Keratinocyte (primary cell): ENCODE data around the gene CDH15.

Experiments
- CTCF ChIP-seq, 3 experiments: IDR thresholded peaks in 1 of 3; conservative IDR thresholded peaks in 1 of 3; optimal IDR thresholded peaks in 1 of 3; 2 replicates in 2 of 3; 3 replicates in 1 of 3; pipeline versions ENCODE3 to v1.5.1; 2011; ENCODE audit warnings: low read length in 3 of 3, mild to moderate bottlenecking in 3 of 3, moderate library complexity in 2 of 3, control low read depth in 1 of 3, inconsistent platforms in 1 of 3; ENCODE audit not compliant: insufficient read depth in 2 of 3; ENCODE audit errors: extremely low read depth in 1 of 3
- EZH2 ChIP-seq: IDR thresholded peaks from one replicate; pipeline ENCODE4 v1.6.1; 2012; ENCODE audit warnings: inconsistent platforms, mild to moderate bottlenecking, low read length, moderate library complexity

- TF ChIP-seq CTCF (optimal IDR thresholded peaks at IDR 0.05 in 1 of 3, IDR thresholded peaks at IDR 0.05 in 1 of 3, conservative IDR thresholded peaks at IDR 0.05 in 1 of 3; ENCODE audit: extremely low read depth in 1 of 3, insufficient read depth in 2 of 3, low read length in 3 of 3): no peak
- no peak for TF ChIP-seq EZH2
These were observed 31.6 kb upstream of the CDH15 start for GRCh38 chr16:89139907-89140361.
